Stomach (tissue), 4 donors: Measurements from ENCODE around the gene KHSRP.

Experiments
- CTCF ChIP-seq, 7 experiments: fragments of 450-650 bp in 4 of 7; fragments of 200-600 bp in 3 of 7; sonication (generic) in 3 of 7; IDR thresholded peaks; one replicate each; pipeline ENCODE4 v1.5.1; 2016 to 2019; ENCODE audit warnings: antibody characterized with exemption in 7 of 7, control low read depth in 2 of 7, mild to moderate bottlenecking in 1 of 7
- EP300 ChIP-seq: sonication (generic); formaldehyde crosslinking; IDR thresholded peaks from one replicate; pipeline ENCODE4 v1.6.1; 2017; ENCODE audit warnings: antibody characterized with exemption
- POLR2A ChIP-seq, 4 donors: fragments of 450-650 bp; IDR thresholded peaks; one replicate each; pipeline ENCODE4 v1.6.1; 2016; ENCODE audit warnings: antibody characterized with exemption in 4 of 4, control low read depth in 2 of 4, mild to moderate bottlenecking in 1 of 4, moderate library complexity in 1 of 4
- POLR2AphosphoS5 ChIP-seq, 3 donors: sonication (generic); formaldehyde crosslinking; IDR thresholded peaks; one replicate each; pipeline ENCODE4 v1.6.1; 2016; ENCODE audit warnings: antibody characterized with exemption in 3 of 3

GRCh38 chr19:6373813-6374108 is 50.9 kb downstream of the KHSRP start:
- no peak for TF ChIP-seq CTCF (IDR thresholded peaks at IDR 0.05)
- TF ChIP-seq POLR2A (IDR thresholded peaks at IDR 0.05) = no peak
- TF ChIP-seq POLR2AphosphoS5 (IDR thresholded peaks at IDR 0.05) = no peak
- TF ChIP-seq EP300 = no peak
